ENCODE data around the gene MTAP.

MTAP gene

GRCh38 chr9:21943464-21943863 is 141.0 kb downstream of the MTAP start:
- TF ChIP-seq SIN3A (IDR thresholded peaks at IDR 0.05; ENCODE audit: borderline replicate concordance, insufficient read depth, low read length), result no peak
- no peak for TF ChIP-seq POLR2AphosphoS5 (IDR thresholded peaks at IDR 0.05; ENCODE audit: low read depth, low read length)
- no peak for TF ChIP-seq TAF1 (IDR thresholded peaks at IDR 0.05; ENCODE audit: borderline replicate concordance, insufficient read depth, low read length)
- TF ChIP-seq FOXP2 (optimal IDR thresholded peaks at IDR 0.05; ENCODE audit: borderline replicate concordance, extremely low read depth, extremely low read length, insufficient read depth), result no peak
- no peak for TF ChIP-seq REST (IDR thresholded peaks at IDR 0.05; ENCODE audit: insufficient read depth in 1 of 2, low read depth in 2 of 2, low read length in 2 of 2)

GRCh38 chr9:21945606-21946005 is 143.2 kb downstream of the MTAP start:
- TF ChIP-seq TAF1 (IDR thresholded peaks at IDR 0.05; ENCODE audit: borderline replicate concordance, insufficient read depth, low read length), result no peak
- no peak for TF ChIP-seq FOXP2 (optimal IDR thresholded peaks at IDR 0.05; ENCODE audit: borderline replicate concordance, extremely low read depth, extremely low read length, insufficient read depth)

GRCh38 chr9:21958833-21959232 is 156.4 kb downstream of the MTAP start:
- TF ChIP-seq SIN3A (IDR thresholded peaks at IDR 0.05; ENCODE audit: borderline replicate concordance, insufficient read depth, low read length), result no peak
- TF ChIP-seq REST (IDR thresholded peaks at IDR 0.05; ENCODE audit: insufficient read depth in 1 of 2, low read depth in 2 of 2, low read length in 2 of 2), result no peak
- no peak for TF ChIP-seq TAF1 (IDR thresholded peaks at IDR 0.05; ENCODE audit: borderline replicate concordance, insufficient read depth, low read length)
- TF ChIP-seq POLR2AphosphoS5 (IDR thresholded peaks at IDR 0.05; ENCODE audit: low read depth, low read length), result no peak
- no peak for TF ChIP-seq FOXP2 (optimal IDR thresholded peaks at IDR 0.05; ENCODE audit: borderline replicate concordance, extremely low read depth, extremely low read length, insufficient read depth)

- no peak for TF ChIP-seq POLR2AphosphoS5 (IDR thresholded peaks at IDR 0.05; ENCODE audit: low read depth, low read length)
- TF ChIP-seq SIN3A (IDR thresholded peaks at IDR 0.05; ENCODE audit: borderline replicate concordance, insufficient read depth, low read length), result no peak
Observed at GRCh38 chr9:21961569-21961968, 159.1 kb downstream of the MTAP start.

- no peak for TF ChIP-seq SIN3A (IDR thresholded peaks at IDR 0.05; ENCODE audit: borderline replicate concordance, insufficient read depth, low read length)
- TF ChIP-seq FOXP2 (optimal IDR thresholded peaks at IDR 0.05; ENCODE audit: borderline replicate concordance, extremely low read depth, extremely low read length, insufficient read depth), result no peak
- TF ChIP-seq POLR2AphosphoS5 (IDR thresholded peaks at IDR 0.05; ENCODE audit: low read depth, low read length), result no peak
Observed at GRCh38 chr9:21964925-21965385, 162.5 kb downstream of the MTAP start.

GRCh38 chr9:21965401-21965951 is 163.0 kb downstream of the MTAP start:
- TF ChIP-seq FOXP2 (optimal IDR thresholded peaks at IDR 0.05; ENCODE audit: borderline replicate concordance, extremely low read depth, extremely low read length, insufficient read depth), result no peak
- TF ChIP-seq SIN3A (IDR thresholded peaks at IDR 0.05; ENCODE audit: borderline replicate concordance, insufficient read depth, low read length), result no peak
- no peak for TF ChIP-seq REST (IDR thresholded peaks at IDR 0.05; ENCODE audit: insufficient read depth in 1 of 2, low read depth in 2 of 2, low read length in 2 of 2)
- TF ChIP-seq TAF1 (IDR thresholded peaks at IDR 0.05; ENCODE audit: borderline replicate concordance, insufficient read depth, low read length), result no peak
- no peak for TF ChIP-seq POLR2AphosphoS5 (IDR thresholded peaks at IDR 0.05; ENCODE audit: low read depth, low read length)

All from PFSK-1 (cell line).